IMR-90 (cell line): ENCODE data around the gene ASS1. TPM values are rescaled to one million over a fixed set of nuclear protein-coding genes. Genes with fewer than 3 reads are reported as not detected.

Experiments
- ATAC-seq: fragments of 200-7000 bp; cut with Tn5 transposase; 2 replicates; pipeline ENCODE4 v1.9.1; 2020; ENCODE audit warnings: low read depth, mild to moderate bottlenecking, moderate library complexity
- BruUV-seq: library from RNA; stranded (reverse); fragments of 400-500 nt; replicated peaks from 2 replicates; lab custom pipeline; 2021; lab: Mats Ljungman, UMichigan
- CTCF ChIA-PET: fragments of 300-600 bp; formaldehyde crosslinking; extraction: SDS; loops from one replicate; lab custom pipeline; 2021; ENCODE audit warnings: antibody characterized with exemption; lab: Yijun Ruan, JAX
- POLR2A ChIA-PET: fragments of 300-600 bp; sonication (Branson Sonifier 250); formaldehyde crosslinking; loops from one replicate; lab custom pipeline; 2022; ENCODE audit warnings: antibody characterized with exemption; ENCODE audit not compliant: unreplicated experiment; lab: Charles Lee
- DNase-seq: peaks from one replicate; pipeline ENCODE4 v3.0.0; 2013
- H2AFZ ChIP-seq: replicated peaks from 2 replicates; pipeline ENCODE3; 2013; ENCODE audit warnings: low read length, mild to moderate bottlenecking; ENCODE audit not compliant: poor library complexity
- H2AK5ac ChIP-seq: 2 replicates; pipeline ENCODE4 v1.6.1; 2013; ENCODE audit warnings: low read depth, low read length, inconsistent platforms
- H2AK9ac ChIP-seq: replicated peaks from 2 replicates; pipeline ENCODE3; 2013; ENCODE audit warnings: mild to moderate bottlenecking, low read depth, low read length, moderate library complexity; ENCODE audit not compliant: poor library complexity
- H2BK120ac ChIP-seq: 2 replicates; pipeline ENCODE4 v1.6.1; 2013; ENCODE audit warnings: low read depth, low read length, inconsistent platforms
- H2BK15ac ChIP-seq: 3 replicates; pipeline ENCODE4 v1.6.1; 2013; ENCODE audit warnings: low read depth, low read length, inconsistent platforms
- H2BK20ac ChIP-seq: 2 replicates; pipeline ENCODE4 v1.6.1; 2013; ENCODE audit warnings: low read depth, mild to moderate bottlenecking, inconsistent platforms, low read length, moderate library complexity
- H2BK5ac ChIP-seq: 2 replicates; pipeline ENCODE4 v1.6.1; 2013; ENCODE audit warnings: mild to moderate bottlenecking, low read depth, low read length, inconsistent platforms; ENCODE audit not compliant: poor library complexity, severe bottlenecking
- H3K14ac ChIP-seq: replicated peaks from 2 replicates; pipeline ENCODE4 v1.6.1; 2013; ENCODE audit warnings: low read depth, low read length, inconsistent platforms
- H3K18ac ChIP-seq: 2 replicates; pipeline ENCODE4 v1.6.1; 2013; ENCODE audit warnings: low read depth, low read length, control low read depth
- H3K23ac ChIP-seq: 2 replicates; pipeline ENCODE4 v1.6.1; 2013; ENCODE audit warnings: low read depth, low read length, inconsistent platforms
- H3K27ac ChIP-seq: 2 replicates; pipeline ENCODE4 v1.5.1; 2013; ENCODE audit warnings: mild to moderate bottlenecking, control low read depth, low read length; ENCODE audit not compliant: insufficient read depth
- H3K27me3 ChIP-seq: 2 replicates; pipeline ENCODE4 v1.6.1; 2013; ENCODE audit warnings: low read length; ENCODE audit not compliant: control insufficient read depth, insufficient read depth
- H3K36me3 ChIP-seq: 2 replicates; pipeline ENCODE4 v1.6.1; 2013; ENCODE audit warnings: low read length, mixed read lengths; ENCODE audit not compliant: control insufficient read depth, insufficient read depth
- H3K4ac ChIP-seq: 2 replicates; pipeline ENCODE4 v1.6.1; 2013; ENCODE audit warnings: low read depth, low read length, inconsistent platforms
- H3K4me1 ChIP-seq: 2 replicates; pipeline ENCODE4 v1.6.1; 2013; ENCODE audit warnings: low read length, mixed read lengths; ENCODE audit not compliant: control insufficient read depth, insufficient read depth
- H3K4me2 ChIP-seq: 2 replicates; pipeline ENCODE4 v1.6.1; 2013; ENCODE audit warnings: low read depth, mild to moderate bottlenecking, control low read depth, low read length, moderate library complexity
- H3K4me3 ChIP-seq: 2 replicates; pipeline ENCODE4 v1.5.1; 2013; ENCODE audit warnings: low read depth, mild to moderate bottlenecking, control low read depth, low read length, moderate library complexity; ENCODE audit not compliant: insufficient read depth
- H3K56ac ChIP-seq: 2 replicates; pipeline ENCODE4 v1.6.1; 2013; ENCODE audit warnings: low read length, inconsistent platforms; ENCODE audit not compliant: insufficient read depth; ENCODE audit errors: extremely low read depth
- H3K79me1 ChIP-seq, 2 experiments: 2 replicates each; pipeline ENCODE4 v1.6.1; 2013; ENCODE audit warnings: low read length in 2 of 2, inconsistent platforms in 1 of 2, low read depth in 1 of 2
- H3K9ac ChIP-seq: 2 replicates; pipeline ENCODE4 v1.6.1; 2013; ENCODE audit warnings: low read depth, low read length, control low read depth
- H3K9me1 ChIP-seq: 2 replicates; pipeline ENCODE4 v1.6.1; 2013; ENCODE audit warnings: low read length, inconsistent platforms; ENCODE audit not compliant: insufficient read depth
- H3K9me3 ChIP-seq: 2 replicates; pipeline ENCODE4 v1.6.1; 2013; ENCODE audit warnings: low read length; ENCODE audit not compliant: control insufficient read depth, insufficient read depth
- H4K20me1 ChIP-seq: 2 replicates; pipeline ENCODE4 v1.6.1; 2013; ENCODE audit warnings: low read length, inconsistent platforms; ENCODE audit not compliant: insufficient read depth
- H4K5ac ChIP-seq: 2 replicates; pipeline ENCODE4 v1.6.1; 2013; ENCODE audit warnings: mild to moderate bottlenecking, low read depth, low read length, control low read depth
- H4K8ac ChIP-seq, 2 experiments: 2 replicates each; pipeline ENCODE4 v1.6.1; 2013; ENCODE audit warnings: low read depth in 2 of 2, low read length in 2 of 2, control low read depth in 1 of 2, inconsistent platforms in 1 of 2
- H4K91ac ChIP-seq: 2 replicates; pipeline ENCODE4 v1.6.1; 2013; ENCODE audit warnings: low read depth, low read length, inconsistent platforms; ENCODE audit not compliant: insufficient read depth
- MXI1 ChIP-seq: IDR thresholded peaks from 2 replicates; pipeline ENCODE4 v1.6.1; 2012; ENCODE audit warnings: low read depth, mild to moderate bottlenecking, low read length, moderate library complexity, borderline replicate concordance
- RAD21 ChIP-seq: IDR thresholded peaks from 2 replicates; pipeline ENCODE4 v1.6.1; 2012; ENCODE audit warnings: low read length, improper control_type of control experiment
- RCOR1 ChIP-seq: IDR thresholded peaks from 2 replicates; pipeline ENCODE4 v1.6.1; 2012; ENCODE audit warnings: mild to moderate bottlenecking, low read length, improper control_type of control experiment; ENCODE audit not compliant: insufficient replicate concordance
- SMC3 ChIP-seq: fragments of 150-350 bp; IDR thresholded peaks from 2 replicates; pipeline ENCODE4 v1.6.1; 2016; ENCODE audit warnings: low read depth, mild to moderate bottlenecking, antibody characterized with exemption, low read length, moderate library complexity
- WGBS, 2 experiments: methylation state at CpG; one replicate each; pipeline versions ENCODE4 v1.1.5 to v1.1.7; 2013; ENCODE audit warnings: missing lambda C conversion rate in 2 of 2; ENCODE audit not compliant: insufficient read length in 1 of 2; ENCODE audit errors: extremely low coverage in 2 of 2; 5-methylcytosine and 5-hydroxymethylcytosine counted together
- dilution Hi-C: fragments of 300-500 bp; cut with HindIII; formaldehyde crosslinking; loops from one replicate; pipeline ENCODE4 v1.14.3; 2018; ENCODE audit warnings: low sequenced_read_pairs; ENCODE audit not compliant: unreplicated experiment
- in situ Hi-C: fragments of 300-500 bp; cut with MboI; formaldehyde crosslinking; loops from 3 replicates; pipeline ENCODE4 v1.14.3; 2019; ENCODE audit warnings: low sequenced_read_pairs, inconsistent platforms, mixed read lengths
- intact Hi-C: fragments of 100-400 bp; cut with micrococcal nuclease; formaldehyde crosslinking; loops from 2 replicates; pipeline ENCODE4 v1.10.0; 2022
- polyA plus RNA-seq, 3 experiments: library from polyadenylated mRNA; depleted of rRNA; stranded (reverse); fragments of >200 nt; gene quantifications; 2 replicates each; pipeline ENCODE4 v1.2.3, GENCODE V29; 2012; ENCODE audit warnings: low replicate concordance in 1 of 3
- total RNA-seq: library from RNA; depleted of rRNA; stranded (reverse); fragments of >200 nt; gene quantifications from 2 replicates; pipeline ENCODE4 v1.2.3, GENCODE V29; 2012
- TF ChIP-seq, protein P1 (sequence below): fragments of 150-350 bp; IDR thresholded peaks from 2 replicates; pipeline ENCODE4 v1.6.1; 2017; ENCODE audit warnings: mild to moderate bottlenecking, antibody characterized with exemption, low read length, low read depth
- TF ChIP-seq, protein P2 (sequence below): conservative IDR thresholded peaks from 2 replicates; pipeline ENCODE4 v1.5.1; 2012; ENCODE audit warnings: mild to moderate bottlenecking, low read depth, low read length, improper control_type of control experiment
- TF ChIP-seq, protein P3 (sequence below): fragments of 150-350 bp; IDR thresholded peaks from 2 replicates; pipeline ENCODE4 v1.6.1; 2016; ENCODE audit warnings: low read depth, mild to moderate bottlenecking, low read length, moderate library complexity, borderline replicate concordance

The ASS1 gene
- total and polyA plus RNA-seq, 2 of the 4 experiments (the other 2 are of a cell fraction) = 39.6 to 41.9 TPM

DNA sequence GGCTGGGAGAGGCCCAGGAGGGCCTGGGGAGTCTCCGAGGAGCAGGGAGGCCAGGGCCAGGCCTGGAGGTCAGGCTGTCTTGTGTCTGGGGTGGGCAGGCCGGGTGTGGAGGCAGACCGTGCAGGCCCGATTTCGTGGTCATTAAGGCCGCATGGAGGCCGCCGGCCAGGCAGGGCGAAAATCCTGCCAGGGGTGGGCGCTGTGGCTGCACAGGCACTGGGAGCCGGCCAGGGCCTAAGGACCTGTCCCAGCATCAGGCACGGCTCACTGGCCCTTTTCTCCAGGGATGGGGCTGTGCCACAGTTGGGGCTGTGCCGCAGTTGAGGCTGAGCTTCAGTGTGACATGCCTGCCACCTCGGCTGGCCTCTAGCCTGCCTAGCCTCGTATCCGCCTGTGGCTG lies 35.9 kb downstream of the ASS1 start:
- H3K4me2 ChIP-seq = no peak overlapping the region
- H2BK5ac ChIP-seq = no peak overlapping the region
- no peaks in the 10 kb centered on the region for H3K79me1 ChIP-seq
- H3K9me1 ChIP-seq = no peaks in the 10 kb centered on the region
- H4K20me1 ChIP-seq = no peaks in the 10 kb centered on the region
- H4K91ac ChIP-seq = no peak overlapping the region
- no peak for ATAC-seq
- intact Hi-C loops (no loop called here), in situ Hi-C loops (no loop called here), dilution Hi-C loops (no loop called here)
- H2AFZ ChIP-seq = no peak overlapping the region
- ChIA-PET POLR2A (no interaction called here), CTCF (interaction anchor here (0.5 kb wide), 1 partner anchor 204 kb away, joined by 3 read pairs; no protein-coding TSS in a partner anchor)
- no peak for TF ChIP-seq MXI1
- no peak for TF ChIP-seq SMC3
- TF ChIP-seq, protein P1, sequence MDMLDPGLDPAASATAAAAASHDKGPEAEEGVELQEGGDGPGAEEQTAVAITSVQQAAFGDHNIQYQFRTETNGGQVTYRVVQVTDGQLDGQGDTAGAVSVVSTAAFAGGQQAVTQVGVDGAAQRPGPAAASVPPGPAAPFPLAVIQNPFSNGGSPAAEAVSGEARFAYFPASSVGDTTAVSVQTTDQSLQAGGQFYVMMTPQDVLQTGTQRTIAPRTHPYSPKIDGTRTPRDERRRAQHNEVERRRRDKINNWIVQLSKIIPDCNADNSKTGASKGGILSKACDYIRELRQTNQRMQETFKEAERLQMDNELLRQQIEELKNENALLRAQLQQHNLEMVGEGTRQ = no peak
- TF ChIP-seq, protein P2, sequence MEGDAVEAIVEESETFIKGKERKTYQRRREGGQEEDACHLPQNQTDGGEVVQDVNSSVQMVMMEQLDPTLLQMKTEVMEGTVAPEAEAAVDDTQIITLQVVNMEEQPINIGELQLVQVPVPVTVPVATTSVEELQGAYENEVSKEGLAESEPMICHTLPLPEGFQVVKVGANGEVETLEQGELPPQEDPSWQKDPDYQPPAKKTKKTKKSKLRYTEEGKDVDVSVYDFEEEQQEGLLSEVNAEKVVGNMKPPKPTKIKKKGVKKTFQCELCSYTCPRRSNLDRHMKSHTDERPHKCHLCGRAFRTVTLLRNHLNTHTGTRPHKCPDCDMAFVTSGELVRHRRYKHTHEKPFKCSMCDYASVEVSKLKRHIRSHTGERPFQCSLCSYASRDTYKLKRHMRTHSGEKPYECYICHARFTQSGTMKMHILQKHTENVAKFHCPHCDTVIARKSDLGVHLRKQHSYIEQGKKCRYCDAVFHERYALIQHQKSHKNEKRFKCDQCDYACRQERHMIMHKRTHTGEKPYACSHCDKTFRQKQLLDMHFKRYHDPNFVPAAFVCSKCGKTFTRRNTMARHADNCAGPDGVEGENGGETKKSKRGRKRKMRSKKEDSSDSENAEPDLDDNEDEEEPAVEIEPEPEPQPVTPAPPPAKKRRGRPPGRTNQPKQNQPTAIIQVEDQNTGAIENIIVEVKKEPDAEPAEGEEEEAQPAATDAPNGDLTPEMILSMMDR = no peak
- peak; percentile 7; the same call in 1 of the 2 replicates for TF ChIP-seq RAD21
- TF ChIP-seq RCOR1 = no peak
- TF ChIP-seq, protein P3, sequence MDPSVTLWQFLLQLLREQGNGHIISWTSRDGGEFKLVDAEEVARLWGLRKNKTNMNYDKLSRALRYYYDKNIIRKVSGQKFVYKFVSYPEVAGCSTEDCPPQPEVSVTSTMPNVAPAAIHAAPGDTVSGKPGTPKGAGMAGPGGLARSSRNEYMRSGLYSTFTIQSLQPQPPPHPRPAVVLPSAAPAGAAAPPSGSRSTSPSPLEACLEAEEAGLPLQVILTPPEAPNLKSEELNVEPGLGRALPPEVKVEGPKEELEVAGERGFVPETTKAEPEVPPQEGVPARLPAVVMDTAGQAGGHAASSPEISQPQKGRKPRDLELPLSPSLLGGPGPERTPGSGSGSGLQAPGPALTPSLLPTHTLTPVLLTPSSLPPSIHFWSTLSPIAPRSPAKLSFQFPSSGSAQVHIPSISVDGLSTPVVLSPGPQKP = no peak
- H3K18ac ChIP-seq = no peak overlapping the region
- H3K23ac ChIP-seq = no peak overlapping the region
- no peak overlapping the region for H2BK20ac ChIP-seq
- no TSS peak for BruUV-seq
- no peak overlapping the region for H2BK120ac ChIP-seq
- H3K56ac ChIP-seq = no peak overlapping the region
- WGBS, 2 experiments = 70% methylated on average over 7 of the region's 16 CpGs; no CpG with 5 or more reads in 1 of the 2 experiments
- no peak overlapping the region for H2AK5ac ChIP-seq
- no peak overlapping the region for H2BK15ac ChIP-seq
- no peaks in the 10 kb centered on the region; the same call in 1 of the 2 replicates for H3K36me3 ChIP-seq
- H3K4me1 ChIP-seq = no peaks in the 10 kb centered on the region
- H3K9ac ChIP-seq = no peak overlapping the region
- no peak overlapping the region for H3K14ac ChIP-seq
- no peak overlapping the region for H2AK9ac ChIP-seq
- H3K4ac ChIP-seq = no peak overlapping the region
- H3K27ac ChIP-seq = no peak overlapping the region
- H4K5ac ChIP-seq = no peak overlapping the region
- no peak overlapping the region for H4K8ac ChIP-seq
- H3K27me3 ChIP-seq = peaks cover 28% of the 10 kb centered on the region
- H3K4me3 ChIP-seq = no peak overlapping the region
- H3K9me3 ChIP-seq = no peaks in the 10 kb centered on the region
- DNase-seq = no peak
